Ovary (tissue), 9 donors: Measurements from ENCODE around the gene LGR6. TPM values are rescaled to one million over a fixed set of nuclear protein-coding genes. Genes with fewer than 3 reads are reported as not detected.

Experiments used
- DNase-seq, 5 donors: peaks; one replicate each; pipeline ENCODE4 v3.0.0-alpha.2; 2019 to 2020
- H3K27ac ChIP-seq, 2 donors: fragments of 200-600 bp; one replicate each; pipeline versions ENCODE4 v1.5.1 to v1.8.0; 2019 to 2022
- H3K27me3 ChIP-seq: fragments of 200-600 bp; one replicate; pipeline ENCODE4 v1.8.0; 2022
- H3K36me3 ChIP-seq: fragments of 200-600 bp; sonication (generic); one replicate; pipeline ENCODE4 v1.5.1; 2019
- H3K4me1 ChIP-seq: one replicate; pipeline ENCODE4 v1.8.1; 2013; ENCODE audit warnings: mild to moderate bottlenecking, moderate library complexity; ENCODE audit not compliant: insufficient read depth
- H3K4me3 ChIP-seq: fragments of 200-600 bp; sonication (generic); one replicate; pipeline ENCODE4 v1.5.1; 2017
- H3K9me3 ChIP-seq, 2 donors: fragments of 200-600 bp in 1 of 2; sonication (generic) in 1 of 2; one replicate each; pipeline versions ENCODE4 v1.5.1 to v1.8.1; 2013 to 2019; ENCODE audit warnings: mild to moderate bottlenecking in 1 of 2, moderate library complexity in 1 of 2
- EP300 ChIP-seq: sonication (generic); formaldehyde crosslinking; IDR thresholded peaks from one replicate; pipeline ENCODE4 v1.6.1; 2017; ENCODE audit warnings: antibody characterized with exemption
- POLR2A ChIP-seq: fragments of 450-650 bp; IDR thresholded peaks from one replicate; pipeline ENCODE4 v1.6.1; 2017; ENCODE audit warnings: antibody characterized with exemption, mild to moderate bottlenecking, moderate library complexity
- WGBS, 3 donors: extraction: QIAGEN DNeasy Blood & Tissue Kit in 1 of 3; methylation state at CpG; one replicate each; pipeline versions ENCODE4 v1.1.5 to v1.1.7; 2013 to 2017; 5-methylcytosine and 5-hydroxymethylcytosine counted together
- intact Hi-C, 4 donors: fragments of 100-400 bp; cut with DNase I; formaldehyde crosslinking; loops; one replicate each; pipeline versions ENCODE4 v1.11.0 to v1.15.1; 2022 to 2023
- polyA plus RNA-seq, 2 donors: library from polyadenylated mRNA; stranded (reverse); fragments of 200-250 nt in 1 of 2; fragments of 350-450 nt in 1 of 2; fragmentation: Illumina TruSeq in 1 of 2; extraction: RNeasy Lipid Tissue Mini Kit (QIAGEN cat#74804) in 1 of 2; gene quantifications; one replicate each; pipeline ENCODE4 v1.2.3, GENCODE V29; 2013 to 2014
- total RNA-seq, 7 donors: library from RNA; depleted of rRNA in 2 of 7; stranded (reverse); fragments of >200 nt in 2 of 7; fragmentation: NEBNext Ultra II Directional in 3 of 7; extraction: Animal tissue kit (Norgen Biotek cat#: 25700) in 3 of 7; gene quantifications; one replicate each; pipeline versions ENCODE4 v1.1.0 to v1.2.4, GENCODE V29; 2016 to 2023
- TF ChIP-seq, protein P1 (sequence below), 3 donors: fragments of 450-650 bp in 2 of 3; fragments of 200-600 bp in 1 of 3; IDR thresholded peaks; one replicate each; pipeline versions ENCODE4 v1.5.1 to v1.8.0; 2016 to 2022; ENCODE audit warnings: antibody characterized with exemption in 3 of 3, mild to moderate bottlenecking in 1 of 3
- donor health status: DM: no; HTN: no; CAD: no; lungs with moderate emphysema.
- donor health status: DM: no; HTN: no; CAD: no.
- donor health status: Bipolar disorder and iron deficiency.
- donor health status: DM: yes; HTN: yes; CAD: no.
- donor health status: DM: no; HTN: no; CAD: no.
- donor health status: DM: yes; HTN: yes; CAD: no.

Gene LGR6
- total and polyA plus RNA-seq, 9 donors: 0.24 to 12.4 (median 1.4) TPM

DNA sequence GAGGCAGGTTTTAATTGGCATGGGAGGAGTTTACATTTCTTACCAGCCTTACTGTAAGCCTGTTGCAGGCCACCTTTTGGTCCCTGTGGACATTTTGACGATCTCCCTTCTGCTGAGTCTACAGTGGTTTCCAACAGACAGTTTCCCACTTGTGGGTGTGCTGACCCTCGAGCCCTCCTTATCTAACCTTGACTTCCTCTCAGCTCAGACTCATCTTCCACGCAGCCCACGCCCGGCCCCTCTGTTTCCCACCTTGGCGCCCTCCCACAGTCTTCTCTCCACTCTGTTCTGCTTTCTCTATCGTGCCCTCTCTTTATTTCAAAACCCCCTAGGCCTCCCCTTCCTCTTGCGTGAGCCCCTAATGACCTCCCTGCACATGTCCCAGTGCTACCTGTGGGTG, 43.0 kb upstream of the LGR6 start:
- no peak overlapping the region for H3K4me3 ChIP-seq
- H3K9me3 ChIP-seq: no peaks in the 10 kb centered on the region
- H3K27me3 ChIP-seq: no peaks in the 10 kb centered on the region
- TF ChIP-seq POLR2A (no peak), EP300 (no peak)
- DNase-seq: no peak
- WGBS, 3 donors: 85 to 89% (median 85%) methylated on average over 8 of the region's 8 CpGs
- no peaks in the 10 kb centered on the region for H3K4me1 ChIP-seq
- no peaks in the 10 kb centered on the region for H3K36me3 ChIP-seq
- intact Hi-C loops: no loop called here
- H3K27ac ChIP-seq: no peak overlapping the region

- intact Hi-C loops: no loop called here
- TF ChIP-seq EP300 (no peak), POLR2A (no peak)
- Histone ChIP-seq H3K36me3 (no peaks in the 10 kb centered on the region), H3K27me3 (no peaks in the 10 kb centered on the region), H3K9me3 (no peaks in the 10 kb centered on the region), H3K4me3 (no peak overlapping the region), H3K4me1 (no peaks in the 10 kb centered on the region), H3K27ac (no peak overlapping the region)
- 83 to 92% (median 88%) methylated on average over 2 of the region's 2 CpGs for WGBS, 3 donors
- DNase-seq: no peak
These were observed 42.6 kb upstream of the LGR6 start for GRCh38 chr1:202151045-202151444.

DNA sequence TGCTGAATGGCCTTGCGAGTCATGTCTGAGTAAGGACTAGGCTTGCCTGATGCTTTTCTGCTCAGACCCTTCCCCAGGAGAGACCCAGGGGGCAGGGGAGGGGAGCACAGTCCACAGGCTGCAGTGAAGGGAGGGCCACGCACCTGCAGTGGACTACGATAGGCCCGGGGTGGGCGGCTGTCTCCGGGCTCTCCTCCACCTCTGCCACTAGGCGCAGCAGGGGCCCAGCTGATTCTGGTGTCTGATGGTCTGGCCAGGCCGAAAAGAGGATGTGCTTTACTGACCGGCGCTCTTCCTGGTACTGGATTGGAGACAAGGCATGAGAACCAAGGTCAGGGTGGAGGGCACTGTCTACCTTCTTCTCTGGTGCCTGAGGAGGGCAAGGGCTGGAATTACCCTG, 41.2 kb upstream of the LGR6 start:
- WGBS, 3 donors: 76 to 85% (median 82%) methylated on average over 10 of the region's 10 CpGs
- no peaks in the 10 kb centered on the region for H3K9me3 ChIP-seq
- H3K4me1 ChIP-seq: no peaks in the 10 kb centered on the region
- no peaks in the 10 kb centered on the region for H3K27me3 ChIP-seq
- TF ChIP-seq EP300 (no peak), POLR2A (no peak)
- TF ChIP-seq, protein P1, sequence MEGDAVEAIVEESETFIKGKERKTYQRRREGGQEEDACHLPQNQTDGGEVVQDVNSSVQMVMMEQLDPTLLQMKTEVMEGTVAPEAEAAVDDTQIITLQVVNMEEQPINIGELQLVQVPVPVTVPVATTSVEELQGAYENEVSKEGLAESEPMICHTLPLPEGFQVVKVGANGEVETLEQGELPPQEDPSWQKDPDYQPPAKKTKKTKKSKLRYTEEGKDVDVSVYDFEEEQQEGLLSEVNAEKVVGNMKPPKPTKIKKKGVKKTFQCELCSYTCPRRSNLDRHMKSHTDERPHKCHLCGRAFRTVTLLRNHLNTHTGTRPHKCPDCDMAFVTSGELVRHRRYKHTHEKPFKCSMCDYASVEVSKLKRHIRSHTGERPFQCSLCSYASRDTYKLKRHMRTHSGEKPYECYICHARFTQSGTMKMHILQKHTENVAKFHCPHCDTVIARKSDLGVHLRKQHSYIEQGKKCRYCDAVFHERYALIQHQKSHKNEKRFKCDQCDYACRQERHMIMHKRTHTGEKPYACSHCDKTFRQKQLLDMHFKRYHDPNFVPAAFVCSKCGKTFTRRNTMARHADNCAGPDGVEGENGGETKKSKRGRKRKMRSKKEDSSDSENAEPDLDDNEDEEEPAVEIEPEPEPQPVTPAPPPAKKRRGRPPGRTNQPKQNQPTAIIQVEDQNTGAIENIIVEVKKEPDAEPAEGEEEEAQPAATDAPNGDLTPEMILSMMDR (IDR thresholded peaks at IDR 0.05): no peak
- no peak overlapping the region for H3K27ac ChIP-seq
- no peaks in the 10 kb centered on the region for H3K36me3 ChIP-seq
- intact Hi-C loops: no loop called here
- H3K4me3 ChIP-seq: no peak overlapping the region
- no peak for DNase-seq

GRCh38 chr1:202153284-202153683, 40.3 kb upstream of the LGR6 start:
- Histone ChIP-seq H3K27me3 (no peaks in the 10 kb centered on the region), H3K27ac (no peak overlapping the region), H3K36me3 (no peaks in the 10 kb centered on the region), H3K9me3 (no peaks in the 10 kb centered on the region), H3K4me3 (no peak overlapping the region), H3K4me1 (no peaks in the 10 kb centered on the region)
- 76 to 79% (median 77%) methylated on average over 4 of the region's 4 CpGs for WGBS, 3 donors
- intact Hi-C loops: no loop called here
- no peak for TF ChIP-seq EP300
- TF ChIP-seq, protein P1 (IDR thresholded peaks at IDR 0.05): no peak
- DNase-seq: no peak

DNA sequence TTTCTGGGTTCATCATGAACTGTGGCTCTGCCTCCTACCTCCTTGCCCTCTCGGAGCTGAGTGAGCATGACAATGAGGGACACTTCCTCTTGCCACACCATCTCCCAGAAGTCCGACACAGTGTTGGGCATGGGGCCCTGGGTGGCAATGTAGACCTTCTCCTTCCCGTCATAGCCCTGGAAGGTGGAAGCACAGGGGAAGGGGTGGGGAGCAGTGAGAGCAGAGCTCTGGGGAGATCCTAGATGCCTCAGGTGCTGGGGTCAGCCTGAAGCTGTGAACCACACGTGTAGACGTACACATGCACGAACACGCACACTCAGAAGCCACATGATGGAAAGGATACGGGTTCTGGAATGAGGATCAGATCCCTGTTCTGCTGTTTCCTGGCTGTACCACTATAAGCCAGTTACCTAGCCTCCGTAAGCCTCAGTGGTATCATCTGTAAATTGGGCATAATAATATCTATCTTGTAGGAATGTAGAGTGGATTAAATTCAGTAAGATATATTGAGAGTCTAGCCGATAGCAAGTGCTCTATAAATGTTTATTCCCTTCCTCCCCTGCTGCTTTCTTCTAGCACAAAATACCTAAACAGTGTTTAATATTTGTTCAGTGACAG, 39.3 kb upstream of the LGR6 start:
- no peak overlapping the region for H3K27ac ChIP-seq
- peaks cover 5% of the 10 kb centered on the region for H3K4me1 ChIP-seq
- no peak overlapping the region for H3K4me3 ChIP-seq
- intact Hi-C loops: no loop called here
- H3K27me3 ChIP-seq: no peaks in the 10 kb centered on the region
- no peak for DNase-seq
- TF ChIP-seq, protein P1 (IDR thresholded peaks at IDR 0.05): no peak
- TF ChIP-seq EP300 (no peak), POLR2A (no peak)
- H3K9me3 ChIP-seq: no peaks in the 10 kb centered on the region
- WGBS, 3 donors: 77 to 83% (median 82%) methylated on average over 10 of the region's 10 CpGs
- no peaks in the 10 kb centered on the region for H3K36me3 ChIP-seq
